Fibroblast of villous mesenchyme (primary cell): ENCODE data around the gene CLK3. TPM values are rescaled to one million over a fixed set of nuclear protein-coding genes. Genes with fewer than 3 reads are reported as not detected.
A peak's percentile ranks its signal among the peaks of the same experiment; 100 is the strongest.

Experiments
- DNase-seq: peaks from one replicate; pipeline ENCODE4 v3.0.0-alpha.2; 2010; ENCODE audit warnings: low read depth
- H3K4me3 ChIP-seq: 2 replicates; pipeline ENCODE4 v1.5.1; 2011; ENCODE audit warnings: low read depth, mild to moderate bottlenecking, low read length
- CTCF ChIP-seq: IDR thresholded peaks from 2 replicates; pipeline ENCODE4 v1.5.1; 2012; ENCODE audit warnings: low read depth, mild to moderate bottlenecking, low read length; ENCODE audit not compliant: insufficient read depth
- total RNA-seq: library from RNA; depleted of rRNA; stranded (reverse); fragments of >200 nt; gene quantifications from 2 replicates; pipeline ENCODE4 v1.2.3, GENCODE V29; 2012

CLK3 gene
- total RNA-seq, 1 donor = 38.4 TPM

GRCh38 chr15:74641151-74641550 is 25.5 kb downstream of the CLK3 start:
- TF ChIP-seq CTCF = no peak
- no peak overlapping the region for H3K4me3 ChIP-seq

GRCh38 chr15:74642348-74642733 is 26.7 kb downstream of the CLK3 start:
- DNase-seq = no peak
- H3K4me3 ChIP-seq = no peak overlapping the region
- TF ChIP-seq CTCF = no peak

More at GRCh38 chr15:74641151-74641550, 25.5 kb downstream of the CLK3 start:
- DNase-seq = no peak

- DNase-seq = peak; percentile 26
- no peak for TF ChIP-seq CTCF
- no peak overlapping the region for H3K4me3 ChIP-seq
These were observed 27.4 kb downstream of the CLK3 start for GRCh38 chr15:74642734-74643664.

- TF ChIP-seq CTCF = no peak
- H3K4me3 ChIP-seq = no peak overlapping the region
- no peak for DNase-seq
These were observed 28.1 kb downstream of the CLK3 start for GRCh38 chr15:74643665-74644204.

- no peak for TF ChIP-seq CTCF
These were observed 30.8 kb downstream of the CLK3 start for GRCh38 chr15:74646480-74646879.

GRCh38 chr15:74648051-74648842 is 32.6 kb downstream of the CLK3 start:
- no peak for TF ChIP-seq CTCF
- no peak overlapping the region for H3K4me3 ChIP-seq
- no peak for DNase-seq

More at GRCh38 chr15:74646480-74646879, 30.8 kb downstream of the CLK3 start:
- no peak for DNase-seq
- no peak overlapping the region for H3K4me3 ChIP-seq
